Epithelial cell of esophagus (primary cell): ENCODE measurements around the gene ARHGAP10.

Experiments
- DNase-seq: peaks from one replicate; pipeline ENCODE4 v3.0.0; 2010; ENCODE audit warnings: low read depth
- H3K4me3 ChIP-seq: 2 replicates; pipeline ENCODE4 v1.5.1; 2011; ENCODE audit warnings: mild to moderate bottlenecking, low read length, control low read depth
- TF ChIP-seq, protein P1 (sequence below): IDR thresholded peaks from 2 replicates; pipeline ENCODE4 v1.5.1; 2011; ENCODE audit warnings: low read depth, mild to moderate bottlenecking, low read length, control low read depth, inconsistent platforms; ENCODE audit not compliant: insufficient read depth; ENCODE audit errors: missing control alignments

ARHGAP10 gene

GRCh38 chr4:147834480-147834879 lies 102.6 kb downstream of the ARHGAP10 start:
- DNase-seq: no peak
- no peak overlapping the region for H3K4me3 ChIP-seq
- TF ChIP-seq, protein P1, sequence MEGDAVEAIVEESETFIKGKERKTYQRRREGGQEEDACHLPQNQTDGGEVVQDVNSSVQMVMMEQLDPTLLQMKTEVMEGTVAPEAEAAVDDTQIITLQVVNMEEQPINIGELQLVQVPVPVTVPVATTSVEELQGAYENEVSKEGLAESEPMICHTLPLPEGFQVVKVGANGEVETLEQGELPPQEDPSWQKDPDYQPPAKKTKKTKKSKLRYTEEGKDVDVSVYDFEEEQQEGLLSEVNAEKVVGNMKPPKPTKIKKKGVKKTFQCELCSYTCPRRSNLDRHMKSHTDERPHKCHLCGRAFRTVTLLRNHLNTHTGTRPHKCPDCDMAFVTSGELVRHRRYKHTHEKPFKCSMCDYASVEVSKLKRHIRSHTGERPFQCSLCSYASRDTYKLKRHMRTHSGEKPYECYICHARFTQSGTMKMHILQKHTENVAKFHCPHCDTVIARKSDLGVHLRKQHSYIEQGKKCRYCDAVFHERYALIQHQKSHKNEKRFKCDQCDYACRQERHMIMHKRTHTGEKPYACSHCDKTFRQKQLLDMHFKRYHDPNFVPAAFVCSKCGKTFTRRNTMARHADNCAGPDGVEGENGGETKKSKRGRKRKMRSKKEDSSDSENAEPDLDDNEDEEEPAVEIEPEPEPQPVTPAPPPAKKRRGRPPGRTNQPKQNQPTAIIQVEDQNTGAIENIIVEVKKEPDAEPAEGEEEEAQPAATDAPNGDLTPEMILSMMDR: no peak

- DNase-seq: no peak
- H3K4me3 ChIP-seq: no peak overlapping the region
- TF ChIP-seq, protein P1: no peak
These were observed 104.9 kb downstream of the ARHGAP10 start for GRCh38 chr4:147836807-147837206.

GRCh38 chr4:147837435-147837834 lies 105.5 kb downstream of the ARHGAP10 start:
- H3K4me3 ChIP-seq: no peak overlapping the region
- TF ChIP-seq, protein P1: peak; percentile 26
- DNase-seq: no peak

- DNase-seq: no peak
- TF ChIP-seq, protein P1: no peak
- H3K4me3 ChIP-seq: no peak overlapping the region
These were observed 106.0 kb downstream of the ARHGAP10 start for GRCh38 chr4:147837854-147838253.

GRCh38 chr4:147839200-147839599 lies 107.3 kb downstream of the ARHGAP10 start:
- DNase-seq: no peak
- H3K4me3 ChIP-seq: no peak overlapping the region
- TF ChIP-seq, protein P1: no peak

- H3K4me3 ChIP-seq: no peak overlapping the region
- TF ChIP-seq, protein P1: no peak
- DNase-seq: no peak
These were observed 107.8 kb downstream of the ARHGAP10 start for GRCh38 chr4:147839663-147840062.
